ENCODE results near the gene FCHSD1. TPM values are rescaled to one million over a fixed set of nuclear protein-coding genes. Genes with fewer than 3 reads are reported as not detected.

The FCHSD1 gene
- total and polyA plus RNA-seq, 10 of the 15 experiments (the other 5 are each of a cell fraction or from before 2014, with no cell fraction given) = 0.97 to 22.8 (median 10.7) TPM

DNA sequence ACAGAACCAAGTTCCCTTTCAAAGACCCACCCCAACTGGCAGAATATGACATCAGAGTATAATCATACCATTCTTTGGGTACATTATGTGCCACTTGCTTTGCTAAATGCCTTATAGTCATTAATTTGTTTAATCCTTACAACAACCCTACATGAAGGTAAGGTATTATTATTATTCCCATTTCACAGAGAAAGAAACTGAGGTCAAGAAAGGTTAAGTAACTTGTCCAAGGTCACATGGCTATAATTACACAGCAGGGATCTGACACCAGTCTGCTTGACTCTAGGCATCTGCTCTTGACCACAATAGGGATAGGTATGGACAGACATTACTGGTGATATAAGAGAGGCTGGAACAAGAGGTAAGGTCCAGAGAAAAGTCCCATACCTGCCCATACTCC lies 1.2 kb downstream of the FCHSD1 start:
- TSS peak; percentile 54 for BruUV-seq (replicated peaks)

More for the DNA sequence above, 1.2 kb downstream of the FCHSD1 start:
- DNase-seq (ENCODE audit: low read depth, low spot score) = no peak
- Histone ChIP-seq H3K4me1 (ENCODE audit: control insufficient read depth, insufficient read depth, low read length) (peaks cover 8% of the 10 kb centered on the region), H3K9me3 (replicated peaks; ENCODE audit: control insufficient read depth, insufficient read depth, low read length) (no peaks in the 10 kb centered on the region), H4K20me1 (ENCODE audit: control insufficient read depth, insufficient read depth) (no peaks in the 10 kb centered on the region), H3K79me2 (ENCODE audit: control insufficient read depth, insufficient read depth, low read length) (no peaks in the 10 kb centered on the region), H3K9ac (ENCODE audit: control insufficient read depth, insufficient read depth, low read length) (no peak overlapping the region), H3K27ac (ENCODE audit: control insufficient read depth, insufficient read depth) (no peak overlapping the region), H3K4me3 (no peak overlapping the region), H2AFZ (ENCODE audit: control insufficient read depth, low read depth, low read length) (no peak overlapping the region), H3K36me3 (ENCODE audit: control insufficient read depth in 2 of 2, insufficient read depth in 2 of 2, low read length in 1 of 2) (no peaks in the 10 kb centered on the region), H3K27me3 (replicated peaks in 1 of 2; ENCODE audit: control insufficient read depth in 2 of 2, insufficient read depth in 2 of 2, low read length in 1 of 2) (no peaks in the 10 kb centered on the region), H3K4me2 (ENCODE audit: control insufficient read depth, insufficient read depth) (no peak overlapping the region)
- ATAC-seq = no peak
- TF ChIP-seq MTA3 (IDR thresholded peaks at IDR 0.05; ENCODE audit: borderline replicate concordance, low read length) = no peak
- TF ChIP-seq HDAC6 (IDR thresholded peaks at IDR 0.05; ENCODE audit: unreplicated experiment) = no peak
- no peak for TF ChIP-seq CBFB (IDR thresholded peaks at IDR 0.05; ENCODE audit: low read depth)
- TF ChIP-seq, protein P1, sequence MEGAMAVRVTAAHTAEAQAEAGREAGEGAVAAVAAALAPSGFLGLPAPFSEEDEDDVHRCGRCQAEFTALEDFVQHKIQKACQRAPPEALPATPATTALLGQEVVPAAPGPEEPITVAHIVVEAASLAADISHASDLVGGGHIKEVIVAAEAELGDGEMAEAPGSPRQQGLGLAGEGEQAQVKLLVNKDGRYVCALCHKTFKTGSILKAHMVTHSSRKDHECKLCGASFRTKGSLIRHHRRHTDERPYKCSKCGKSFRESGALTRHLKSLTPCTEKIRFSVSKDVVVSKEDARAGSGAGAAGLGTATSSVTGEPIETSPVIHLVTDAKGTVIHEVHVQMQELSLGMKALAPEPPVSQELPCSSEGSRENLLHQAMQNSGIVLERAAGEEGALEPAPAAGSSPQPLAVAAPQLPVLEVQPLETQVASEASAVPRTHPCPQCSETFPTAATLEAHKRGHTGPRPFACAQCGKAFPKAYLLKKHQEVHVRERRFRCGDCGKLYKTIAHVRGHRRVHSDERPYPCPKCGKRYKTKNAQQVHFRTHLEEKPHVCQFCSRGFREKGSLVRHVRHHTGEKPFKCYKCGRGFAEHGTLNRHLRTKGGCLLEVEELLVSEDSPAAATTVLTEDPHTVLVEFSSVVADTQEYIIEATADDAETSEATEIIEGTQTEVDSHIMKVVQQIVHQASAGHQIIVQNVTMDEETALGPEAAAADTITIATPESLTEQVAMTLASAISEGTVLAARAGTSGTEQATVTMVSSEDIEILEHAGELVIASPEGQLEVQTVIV (IDR thresholded peaks at IDR 0.05; ENCODE audit: borderline replicate concordance, partially characterized antibody) = no peak
- TF ChIP-seq, protein P2, sequence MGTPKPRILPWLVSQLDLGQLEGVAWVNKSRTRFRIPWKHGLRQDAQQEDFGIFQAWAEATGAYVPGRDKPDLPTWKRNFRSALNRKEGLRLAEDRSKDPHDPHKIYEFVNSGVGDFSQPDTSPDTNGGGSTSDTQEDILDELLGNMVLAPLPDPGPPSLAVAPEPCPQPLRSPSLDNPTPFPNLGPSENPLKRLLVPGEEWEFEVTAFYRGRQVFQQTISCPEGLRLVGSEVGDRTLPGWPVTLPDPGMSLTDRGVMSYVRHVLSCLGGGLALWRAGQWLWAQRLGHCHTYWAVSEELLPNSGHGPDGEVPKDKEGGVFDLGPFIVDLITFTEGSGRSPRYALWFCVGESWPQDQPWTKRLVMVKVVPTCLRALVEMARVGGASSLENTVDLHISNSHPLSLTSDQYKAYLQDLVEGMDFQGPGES (IDR thresholded peaks at IDR 0.05) = no peak
- no peak for TF ChIP-seq SMARCA5 (IDR thresholded peaks at IDR 0.05)
- TF ChIP-seq EGR1 (IDR thresholded peaks at IDR 0.05; ENCODE audit: borderline replicate concordance in 1 of 2, low read depth in 2 of 2, low read length in 2 of 2) = no peak
- no peak for TF ChIP-seq ZNF384 (IDR thresholded peaks at IDR 0.05; ENCODE audit: borderline replicate concordance, low read depth, low read length)
- no peak for TF ChIP-seq RB1 (IDR thresholded peaks at IDR 0.05; ENCODE audit: borderline replicate concordance)
- TF ChIP-seq FOXM1 (IDR thresholded peaks at IDR 0.05; ENCODE audit: low read depth, low read length) = no peak
- no peak for TF ChIP-seq HCFC1 (IDR thresholded peaks at IDR 0.05; ENCODE audit: low read length)
- TF ChIP-seq ZZZ3 (IDR thresholded peaks at IDR 0.05; ENCODE audit: control insufficient read depth, insufficient read length, low read depth) = no peak
- TF ChIP-seq NR2F1 (conservative IDR thresholded peaks at IDR 0.05) = no peak
- TF ChIP-seq, protein P3, sequence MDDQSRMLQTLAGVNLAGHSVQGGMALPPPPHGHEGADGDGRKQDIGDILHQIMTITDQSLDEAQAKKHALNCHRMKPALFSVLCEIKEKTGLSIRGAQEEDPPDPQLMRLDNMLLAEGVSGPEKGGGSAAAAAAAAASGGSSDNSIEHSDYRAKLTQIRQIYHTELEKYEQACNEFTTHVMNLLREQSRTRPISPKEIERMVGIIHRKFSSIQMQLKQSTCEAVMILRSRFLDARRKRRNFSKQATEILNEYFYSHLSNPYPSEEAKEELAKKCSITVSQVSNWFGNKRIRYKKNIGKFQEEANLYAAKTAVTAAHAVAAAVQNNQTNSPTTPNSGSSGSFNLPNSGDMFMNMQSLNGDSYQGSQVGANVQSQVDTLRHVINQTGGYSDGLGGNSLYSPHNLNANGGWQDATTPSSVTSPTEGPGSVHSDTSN (IDR thresholded peaks at IDR 0.05; ENCODE audit: insufficient replicate concordance, low read depth, low read length) = no peak
- no peak for TF ChIP-seq TCF3 (IDR thresholded peaks at IDR 0.05; ENCODE audit: borderline replicate concordance, insufficient read depth, low read depth, low read length)
- no peak for TF ChIP-seq HDGF (IDR thresholded peaks at IDR 0.05)
- no peak for TF ChIP-seq CHD1 (IDR thresholded peaks at IDR 0.05; ENCODE audit: low read depth, low read length)
- TF ChIP-seq FOXK2 (IDR thresholded peaks at IDR 0.05) = no peak
- FAIRE-seq = no peak
- intact Hi-C loops (cut with micrococcal nuclease; ENCODE audit: unreplicated experiment) (no loop called here), in situ Hi-C loops (cut with MboI) (no loop called here)
- ChIA-PET POLR2A (interaction anchor here (2.0 kb wide), 1 partner anchor 13 kb away, joined by 5 read pairs; the partner anchor contains the start of genes HDAC3 and RELL2), RAD21 (ENCODE audit: unreplicated experiment) (no interaction called here), SMC1A (ENCODE audit: uncharacterized antibody, unreplicated experiment) (no interaction called here), CTCF (interaction anchor here (1.4 to 2.1 kb wide), 2 partner anchors 13 to 33 kb away, joined by 5 to 13 read pairs; partner anchors contain the start of genes HDAC3 and RELL2)
